22Rv1 (cell line): Measurements from ENCODE around the gene HOXD3.

Experiments
- CTCF ChIP-seq: fragments of 450-650 bp; IDR thresholded peaks from 2 replicates; pipeline ENCODE4 v1.5.1; 2017; ENCODE audit warnings: mild to moderate bottlenecking
- ZFX ChIP-seq: fragments of 450-650 bp; IDR thresholded peaks from 2 replicates; pipeline ENCODE4 v1.6.1; 2017; ENCODE audit warnings: antibody characterized with exemption, borderline replicate concordance

- TF ChIP-seq CTCF (no peak), ZFX (no peak)
Measured at GRCh38 chr2:176111846-176112374, 45.2 kb upstream of the HOXD3 start.
